WTC11 (cell line): Measurements from ENCODE around the gene LRRC4B. TPM values are rescaled to one million over a fixed set of nuclear protein-coding genes. Genes with fewer than 3 reads are reported as not detected.

ENCODE experiments used
- ATAC-seq: fragments of 200-7000 bp; cut with Tn5 transposase; 2 replicates; pipeline ENCODE4 v1.10.0; 2021; ENCODE audit warnings: mild to moderate bottlenecking, moderate library complexity
- CTCF ChIA-PET: fragments of 300-600 bp; sonication (Branson Sonifier 250); formaldehyde crosslinking; loops from one replicate; lab custom pipeline; 2021; ENCODE audit warnings: antibody characterized with exemption; lab: Charles Lee
- POLR2A ChIA-PET: fragments of 350-600 bp; sonication (Branson Sonifier 250); formaldehyde crosslinking; loops from one replicate; lab custom pipeline; 2021; ENCODE audit warnings: antibody characterized with exemption; lab: Charles Lee
- DNase-seq: peaks from one replicate; pipeline ENCODE4 v3.0.0; 2021; ENCODE audit warnings: low spot score
- H3K27ac Mint-ChIP-seq: 2 replicates; pipeline ENCODE4 v1.8.0; 2021; ENCODE audit warnings: mixed read lengths
- H3K27me3 Mint-ChIP-seq: 2 replicates; pipeline ENCODE4 v1.8.0; 2021; ENCODE audit warnings: low read depth, mild to moderate bottlenecking, moderate library complexity, mixed read lengths
- H3K36me3 Mint-ChIP-seq: 2 replicates; pipeline ENCODE4 v1.8.0; 2021; ENCODE audit warnings: mixed read lengths
- H3K4me1 Mint-ChIP-seq: 2 replicates; pipeline ENCODE4 v1.8.0; 2022; ENCODE audit warnings: mixed read lengths
- H3K4me3 Mint-ChIP-seq: 2 replicates; pipeline ENCODE4 v1.8.0; 2021; ENCODE audit warnings: mild to moderate bottlenecking, moderate library complexity, mixed read lengths
- H3K9me3 Mint-ChIP-seq: 2 replicates; pipeline ENCODE4 v1.8.0; 2021; ENCODE audit warnings: mixed read lengths
- ARID4B ChIP-seq: sonication (generic); formaldehyde crosslinking; IDR thresholded peaks from 2 replicates; pipeline ENCODE4 v1.8.0; 2023; ENCODE audit warnings: missing genetic modification reagents, mild to moderate bottlenecking, borderline replicate concordance
- ATF1 ChIP-seq: sonication (generic); formaldehyde crosslinking; IDR thresholded peaks from 2 replicates; pipeline ENCODE4 v1.8.1; 2023; ENCODE audit warnings: mild to moderate bottlenecking, moderate library complexity, missing genetic modification reagents
- ATF3 ChIP-seq: sonication (generic); formaldehyde crosslinking; conservative IDR thresholded peaks from 2 replicates; pipeline ENCODE4 v1.8.1; 2022; ENCODE audit warnings: mild to moderate bottlenecking, missing genetic modification reagents
- CREM ChIP-seq: sonication (generic); formaldehyde crosslinking; IDR thresholded peaks from 2 replicates; pipeline ENCODE4 v1.8.1; 2022; ENCODE audit warnings: mild to moderate bottlenecking, missing genetic modification reagents, moderate library complexity
- CTCF ChIP-seq: fragments of 200-600 bp; IDR thresholded peaks from 2 replicates; pipeline ENCODE4 v1.8.0; 2022; ENCODE audit warnings: antibody characterized with exemption
- ERG ChIP-seq: fragments of 250-450 bp; sonication (Bioruptor Pico); IDR thresholded peaks from 2 replicates; pipeline ENCODE4 v1.8.0; 2021; ENCODE audit warnings: mild to moderate bottlenecking
- ETV6 ChIP-seq: sonication (generic); formaldehyde crosslinking; IDR thresholded peaks from 2 replicates; pipeline ENCODE4 v1.8.1; 2022; ENCODE audit warnings: mild to moderate bottlenecking, missing genetic modification reagents
- FOXP1 ChIP-seq: sonication (generic); formaldehyde crosslinking; IDR thresholded peaks from 2 replicates; pipeline ENCODE4 v1.8.0; 2022; ENCODE audit warnings: missing genetic modification reagents, mild to moderate bottlenecking, moderate library complexity, borderline replicate concordance
- HMGXB4 ChIP-seq: sonication (generic); formaldehyde crosslinking; IDR thresholded peaks from 2 replicates; pipeline ENCODE4 v1.8.1; 2023; ENCODE audit warnings: mild to moderate bottlenecking, moderate library complexity, missing genetic modification reagents
- IRF2 ChIP-seq: sonication (generic); formaldehyde crosslinking; IDR thresholded peaks from 2 replicates; pipeline ENCODE4 v1.8.0; 2022; ENCODE audit warnings: low read depth, missing genetic modification reagents, borderline replicate concordance
- NFYB ChIP-seq: sonication (generic); formaldehyde crosslinking; conservative IDR thresholded peaks from 2 replicates; pipeline ENCODE4 v1.8.0; 2022; ENCODE audit warnings: low read depth, missing genetic modification reagents
- TCF7 ChIP-seq: sonication (generic); formaldehyde crosslinking; IDR thresholded peaks from 2 replicates; pipeline ENCODE4 v1.8.0; 2022; ENCODE audit warnings: mild to moderate bottlenecking, low read depth, missing genetic modification reagents, moderate library complexity
- ZBTB43 ChIP-seq: sonication (generic); formaldehyde crosslinking; IDR thresholded peaks from 2 replicates; pipeline ENCODE4 v1.8.1; 2023; ENCODE audit warnings: mild to moderate bottlenecking, missing genetic modification reagents
- ZNF281 ChIP-seq: sonication (generic); formaldehyde crosslinking; IDR thresholded peaks from 2 replicates; pipeline ENCODE4 v1.8.0; 2023; ENCODE audit warnings: mild to moderate bottlenecking, missing genetic modification reagents
- ZNF396 ChIP-seq: fragments of 250-450 bp; sonication (Bioruptor Pico); IDR thresholded peaks from 2 replicates; pipeline ENCODE4 v1.8.0; 2021; ENCODE audit warnings: mild to moderate bottlenecking, moderate library complexity, borderline replicate concordance
- ZSCAN18 ChIP-seq: fragments of 250-450 bp; sonication (Bioruptor Pico); IDR thresholded peaks from 2 replicates; pipeline ENCODE4 v2.1.2; 2022; ENCODE audit warnings: mild to moderate bottlenecking, moderate library complexity
- total RNA-seq: library from RNA; stranded (reverse); gene quantifications from 3 replicates; pipeline ENCODE4 v1.2.3, GENCODE V29; 2021

Gene LRRC4B
- total RNA-seq, 1 experiment from 2014 or later = 10.0 TPM

- no peak for TF ChIP-seq ERG (CRISPR knock-in tag)
- TF ChIP-seq CTCF = peak; percentile 66
- TF ChIP-seq FOXP1 = peak; percentile 48; the same call in 1 of the 2 replicates
- TF ChIP-seq HMGXB4 = peak; percentile 42; the same call in 1 of the 2 replicates
- TF ChIP-seq CREM (CRISPR knock-in tag) = peak; percentile 92; the same call in 1 of the 2 replicates
- TF ChIP-seq NFYB (CRISPR knock-in tag) = peak; percentile 80
- TF ChIP-seq ZBTB43 (CRISPR knock-in tag) = 0 out of 2 replicates have a peak, but pooled peaks have one; percentile 26
Measured at GRCh38 chr19:50607874-50608785, 39.9 kb upstream of the LRRC4B start (continued).

GRCh38 chr19:50607388-50607787 lies 39.2 kb upstream of the LRRC4B start:
- H3K4me3 Mint-ChIP-seq = peak overlapping the region; percentile 51
- TF ChIP-seq ATF3 (CRISPR knock-in tag) (no peak), ZNF281 (CRISPR knock-in tag) (no peak), IRF2 (no peak), ARID4B (CRISPR knock-in tag) (no peak), ETV6 (CRISPR knock-in tag) (no peak), CREM (CRISPR knock-in tag) (no peak), ZSCAN18 (CRISPR knock-in tag) (no peak), ZNF396 (CRISPR knock-in tag) (no peak), ATF1 (CRISPR knock-in tag) (no peak), TCF7 (CRISPR knock-in tag) (no peak)

More at GRCh38 chr19:50607388-50607787, 39.2 kb upstream of the LRRC4B start:
- Mint-ChIP-seq H3K27me3 (peaks cover 79% of the 10 kb centered on the region), H3K4me1 (peaks cover 12% of the 10 kb centered on the region; the same call in 1 of the 2 replicates), H3K36me3 (peaks cover 22% of the 10 kb centered on the region), H3K9me3 (peaks cover 34% of the 10 kb centered on the region), H3K27ac (peak overlapping the region; percentile 83)
- no peak for DNase-seq
- CTCF ChIA-PET = interaction anchor here (0.6 to 2.4 kb wide), 45 partner anchors 11 to 439 kb away, joined by 3 to 26 read pairs (median 5); partner anchors contain the start of genes C19orf81, CLEC11A and JOSD2
- no peak for ATAC-seq
- POLR2A ChIA-PET = interaction anchor here (0.6 kb wide), 1 partner anchor 58 kb away, joined by 3 read pairs; no protein-coding TSS in a partner anchor
